Stimulated activated CD4-positive, alpha-beta T cell treated with anti-CD3 and anti-CD28 coated beads, Interleukin-12 subunit alpha, Interleukin-12 subunit beta, amount 100 ng/mL, for 48 hours (primary cell): ENCODE data around the gene BMP7.

Experiments
- DNase-seq, 3 donors: peaks; one replicate each; pipeline ENCODE4 v3.0.0-alpha.2; 2020; ENCODE audit warnings: low read depth in 2 of 3, low spot score in 1 of 3

BMP7 gene

GRCh38 chr20:57212534-57213276, 53.7 kb downstream of the BMP7 start:
- DNase-seq: no peak

GRCh38 chr20:57211908-57212533, 54.4 kb downstream of the BMP7 start:
- no peak for DNase-seq

DNA sequence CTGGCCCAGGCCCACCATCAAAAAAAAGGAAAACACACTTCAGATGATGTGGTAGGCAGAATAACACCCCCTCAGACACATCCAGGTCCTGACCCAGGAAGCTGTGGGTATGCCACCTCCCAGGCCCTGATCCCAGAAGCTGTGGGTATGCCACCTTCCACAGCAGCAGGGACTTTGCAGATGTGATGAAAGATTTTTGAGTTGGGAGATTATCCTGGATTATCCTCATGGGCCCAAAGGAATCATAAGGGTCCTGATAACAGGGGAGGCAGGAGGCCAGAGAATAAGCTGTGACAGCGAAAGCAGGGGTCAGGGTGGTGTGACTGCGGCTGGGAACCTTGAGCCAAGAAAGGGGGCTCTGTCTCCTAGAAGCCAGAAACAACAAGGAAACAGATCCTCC, 55.0 kb downstream of the BMP7 start:
- no peak for DNase-seq

DNA sequence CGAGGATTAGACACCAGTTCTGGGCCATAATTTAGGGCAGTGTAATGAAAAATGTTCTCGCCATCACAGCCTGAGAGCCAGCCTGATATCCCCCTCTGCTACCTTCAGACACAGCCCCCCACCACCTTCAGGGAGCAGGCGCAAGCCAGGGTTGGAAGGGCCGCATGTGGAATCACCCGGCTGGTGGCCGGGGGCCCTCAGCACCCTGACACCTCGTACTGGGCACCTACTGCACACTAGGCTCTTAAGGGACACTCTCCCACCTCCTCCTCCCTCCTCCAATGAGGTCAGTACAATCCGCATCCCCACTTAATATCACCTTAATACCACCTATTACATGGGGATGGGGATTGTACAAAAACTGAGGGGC, 55.5 kb downstream of the BMP7 start:
- no peak for DNase-seq

DNA sequence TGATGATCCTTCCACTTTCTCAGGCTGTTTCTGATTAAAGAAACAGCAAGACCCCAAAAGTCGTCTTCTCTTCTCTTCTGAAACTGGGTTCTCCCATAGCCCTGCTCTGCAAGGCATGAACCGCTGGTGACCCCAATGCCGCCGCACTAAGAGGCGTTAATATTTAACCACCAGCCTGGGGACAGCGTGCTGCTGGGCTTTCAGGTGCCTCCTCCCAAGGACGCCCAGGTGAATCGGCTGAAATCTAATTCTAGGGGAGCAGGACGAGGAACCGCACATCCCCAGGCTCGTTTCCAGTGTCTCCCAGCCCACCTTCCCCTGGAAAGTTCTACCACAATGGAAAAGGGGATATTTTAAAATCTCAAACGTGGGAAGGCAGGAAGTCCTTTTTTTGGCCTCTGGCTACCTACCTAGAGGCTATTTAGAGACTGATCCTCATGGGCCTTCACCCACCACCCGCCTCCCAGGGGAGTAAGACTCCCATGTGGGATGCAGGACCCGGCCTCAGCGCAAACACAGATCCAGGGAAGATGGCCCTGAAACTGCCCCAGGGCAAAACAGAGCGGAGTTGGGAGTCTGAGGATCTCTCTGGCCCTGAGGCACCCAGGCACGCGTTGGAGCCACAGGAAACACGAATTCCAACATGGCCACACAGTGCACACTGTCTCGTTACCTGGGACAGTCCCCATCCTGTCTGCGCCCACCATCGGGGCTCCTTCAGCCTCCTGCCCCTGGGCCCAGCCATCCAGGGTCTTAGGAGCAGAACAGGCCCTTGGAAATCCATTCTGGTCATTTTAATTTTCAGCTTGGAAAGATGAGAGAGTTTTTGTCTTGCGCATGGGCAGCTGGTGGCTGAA, 56.2 kb downstream of the BMP7 start:
- DNase-seq: no peak

DNA sequence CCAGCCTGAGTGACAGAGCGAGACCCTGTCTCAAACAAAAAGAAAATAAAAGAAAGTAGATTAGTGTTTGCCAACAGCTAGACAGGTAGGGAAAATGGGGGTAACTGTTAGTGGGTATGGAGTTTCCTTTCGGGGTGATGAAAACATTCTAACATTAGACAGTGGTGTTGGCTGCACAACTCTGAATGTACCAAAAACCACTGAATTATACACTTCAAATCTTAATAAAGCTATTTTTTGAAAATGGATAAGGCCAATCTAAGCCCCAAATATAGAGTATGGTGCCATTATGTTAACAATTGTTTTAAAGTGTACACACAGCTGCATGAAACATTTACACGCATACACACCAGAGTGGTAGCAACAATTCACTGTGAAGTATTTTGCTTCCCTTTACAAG, 57.0 kb downstream of the BMP7 start:
- no peak for DNase-seq

GRCh38 chr20:57208198-57208597, 58.2 kb downstream of the BMP7 start:
- DNase-seq: no peak

DNA sequence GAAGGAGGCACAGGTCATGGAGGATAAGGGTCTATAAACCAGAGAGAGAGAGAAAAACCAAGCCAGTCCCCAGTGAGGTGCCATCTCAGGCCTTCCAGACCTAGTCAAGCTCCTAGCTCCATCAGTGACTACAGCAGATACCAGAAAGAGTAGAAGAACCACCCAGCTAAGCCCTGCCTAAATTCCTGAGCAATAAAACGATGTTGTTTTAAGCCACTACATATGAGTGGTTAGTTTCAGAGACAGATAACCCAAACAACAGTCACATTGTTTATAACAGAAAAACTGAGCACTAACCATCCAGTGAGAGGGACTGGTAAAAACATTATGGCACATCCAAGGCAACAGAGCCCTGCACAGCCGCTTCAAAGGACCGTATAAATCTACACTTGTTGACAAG, 59.2 kb downstream of the BMP7 start:
- no peak for DNase-seq

DNA sequence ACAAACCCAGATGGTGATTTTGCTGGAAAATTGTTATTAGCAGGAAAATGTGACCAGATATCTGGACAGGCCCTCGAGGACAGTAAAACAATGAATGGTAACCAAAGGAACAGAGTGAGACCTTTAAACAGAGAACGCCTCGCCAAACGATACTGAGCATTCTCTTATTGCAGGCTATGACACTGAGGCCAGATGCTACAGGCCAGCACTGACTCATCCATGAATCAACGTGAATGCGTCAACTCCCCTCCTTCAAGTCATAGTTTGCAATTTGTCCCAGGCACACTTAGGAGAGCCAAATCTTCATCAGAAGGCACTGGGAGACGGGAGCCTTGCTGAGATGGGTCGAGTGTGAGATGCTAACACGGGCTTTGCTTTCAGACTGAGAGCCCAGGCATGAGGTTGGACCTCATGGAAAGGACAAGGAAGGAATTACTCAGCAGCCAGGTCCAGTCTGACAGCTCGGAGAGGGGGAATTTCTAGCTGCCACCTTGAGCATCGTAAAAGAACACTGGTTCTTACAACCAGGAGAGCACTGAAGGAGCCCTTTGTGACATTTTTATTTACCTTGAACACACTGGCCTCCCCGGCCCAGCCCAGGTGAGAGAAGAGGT, 60.7 kb downstream of the BMP7 start:
- DNase-seq: no peak

DNA sequence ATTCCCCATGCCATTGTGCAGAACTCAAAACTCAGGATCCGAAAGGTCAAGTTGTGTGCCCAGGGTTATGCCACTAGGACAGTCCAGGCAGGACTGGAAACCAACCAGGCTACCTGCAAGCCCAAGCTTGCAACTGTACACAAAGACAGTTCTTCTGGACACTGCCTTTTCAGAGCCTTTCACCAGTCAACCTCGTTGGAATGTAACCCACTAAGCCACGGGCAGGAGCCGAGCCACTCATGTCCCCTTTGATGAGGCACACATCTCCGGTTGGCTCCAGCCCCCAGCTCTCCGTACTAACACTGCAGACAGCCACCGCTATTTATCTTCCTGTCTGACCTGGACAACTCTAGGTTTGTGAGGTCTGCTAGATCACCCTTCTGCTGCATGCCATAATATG, 62.5 kb downstream of the BMP7 start:
- DNase-seq: no peak

- DNase-seq: no peak
These were observed 63.2 kb downstream of the BMP7 start for GRCh38 chr20:57203204-57203603.

DNA sequence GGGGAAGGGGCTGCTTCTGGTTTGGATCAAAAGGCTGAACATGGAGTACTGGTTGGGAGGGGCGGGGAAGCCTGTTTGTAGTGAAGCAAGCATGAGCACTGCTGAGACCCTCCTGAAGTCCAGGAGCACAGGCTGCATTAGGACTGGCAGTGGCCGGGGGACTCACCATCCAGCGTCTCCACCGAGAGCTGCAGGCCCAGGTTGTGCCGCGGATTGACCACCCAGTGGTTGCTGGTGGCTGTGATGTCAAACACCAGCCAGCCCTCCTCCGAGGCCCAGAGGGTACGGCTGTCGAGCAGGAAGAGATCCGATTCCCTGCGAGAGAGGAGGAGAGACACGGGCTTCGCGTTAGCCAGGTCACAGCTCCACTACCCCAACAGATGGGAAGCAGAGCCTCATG, 64.1 kb downstream of the BMP7 start:
- no peak for DNase-seq

GRCh38 chr20:57200882-57201695, 65.4 kb downstream of the BMP7 start:
- DNase-seq: no peak

GRCh38 chr20:57199656-57200405, 66.6 kb downstream of the BMP7 start:
- no peak for DNase-seq

DNA sequence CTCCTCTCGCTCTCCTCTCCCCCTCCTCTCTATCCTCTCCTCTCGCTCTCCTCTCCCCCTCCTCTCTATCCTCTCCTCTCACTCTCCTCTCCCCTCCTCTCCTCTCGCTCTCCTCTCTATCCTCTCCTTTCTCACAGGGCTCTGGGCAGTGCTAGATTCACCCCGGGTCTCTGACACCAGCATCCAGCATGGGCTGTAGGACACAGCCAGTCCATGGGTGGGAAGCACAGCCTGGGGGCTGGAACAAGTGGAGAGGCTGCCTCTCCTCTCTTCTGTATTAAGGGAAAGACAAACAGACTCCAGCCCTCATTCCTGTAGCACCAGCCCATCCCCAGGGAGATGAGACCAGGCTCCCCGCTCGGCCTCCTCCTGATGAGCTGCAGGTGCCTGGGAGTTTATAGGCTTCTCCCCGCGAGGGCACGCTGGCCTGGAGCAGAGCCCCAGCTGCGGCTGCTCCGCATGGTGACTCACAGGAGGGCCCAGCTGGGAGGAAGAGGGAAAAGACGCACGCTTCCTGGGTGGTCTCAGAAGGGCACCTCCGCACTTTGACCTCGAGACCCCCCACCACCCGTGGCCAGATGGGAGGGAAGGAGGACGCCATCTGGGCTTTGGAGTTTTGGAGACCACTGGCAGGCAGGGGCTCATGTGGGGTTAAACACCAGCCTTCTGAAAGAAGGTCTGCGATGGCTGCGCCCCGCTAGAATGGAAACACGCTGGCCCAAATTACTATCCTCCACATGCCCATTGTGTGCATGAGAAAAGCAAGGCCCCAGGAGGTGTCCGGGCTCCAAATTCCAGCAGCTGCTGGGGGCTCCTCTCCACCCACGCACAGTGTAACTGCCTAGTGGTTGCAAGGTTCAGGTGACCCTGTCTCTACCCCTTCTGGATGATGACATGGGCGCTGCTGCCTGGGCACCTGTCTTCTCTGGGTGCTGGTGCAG, 68.0 kb downstream of the BMP7 start:
- DNase-seq: no peak

- DNase-seq: no peak
These were observed 68.9 kb downstream of the BMP7 start for GRCh38 chr20:57197352-57198131.

- DNase-seq: no peak
These were observed 70.9 kb downstream of the BMP7 start for GRCh38 chr20:57195469-57196100.

- DNase-seq: no peak
These were observed 71.4 kb downstream of the BMP7 start for GRCh38 chr20:57195023-57195422.
